ENCODE results near the gene MED31.
"Not testable (repeated sequence)": the region's sequence is repeated elsewhere in the genome, so short reads cannot be mapped to it uniquely, and the experiment has no call there.

Gene MED31

DNA sequence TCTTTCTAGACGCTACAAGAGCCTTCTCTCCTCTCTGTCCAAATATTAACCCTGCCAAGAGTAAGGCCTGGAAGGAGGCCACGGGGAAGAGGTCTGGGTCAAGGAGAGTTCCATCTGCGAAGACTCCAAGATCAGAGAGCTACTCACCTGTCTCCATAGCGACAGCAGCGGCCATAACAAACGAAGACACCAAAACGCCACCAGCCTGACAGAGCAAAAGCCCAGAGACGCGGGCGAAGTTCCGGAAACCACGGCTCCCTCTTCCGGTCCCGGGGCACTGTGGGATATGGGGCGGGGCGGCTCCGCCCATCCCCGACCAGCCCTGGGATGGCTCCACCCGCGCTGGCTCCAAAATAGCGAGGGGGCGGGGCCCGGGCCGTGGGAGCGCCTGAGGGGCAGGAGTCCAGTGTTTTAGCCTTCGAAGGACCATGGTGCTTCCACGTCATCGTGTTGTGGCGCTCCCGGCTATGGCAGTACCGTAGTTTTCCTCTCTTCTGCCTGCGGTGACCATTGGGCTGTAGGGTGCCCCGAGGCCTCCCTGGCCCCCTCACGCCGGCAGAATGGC is at the start of gene MED31, which contains the start of gene C17orf100:
TSS of gene MED31 (minus strand) at position 252 of the 565 bp plus-strand sequence. CDS start at position 175, 77 bp downstream.
TSS of gene C17orf100 (plus strand) at position 409 of the 565 bp plus-strand sequence. CDS start at position 561, 152 bp downstream.
- peak; percentile 89 to 92 (median 90) for DNase-seq

DNA sequence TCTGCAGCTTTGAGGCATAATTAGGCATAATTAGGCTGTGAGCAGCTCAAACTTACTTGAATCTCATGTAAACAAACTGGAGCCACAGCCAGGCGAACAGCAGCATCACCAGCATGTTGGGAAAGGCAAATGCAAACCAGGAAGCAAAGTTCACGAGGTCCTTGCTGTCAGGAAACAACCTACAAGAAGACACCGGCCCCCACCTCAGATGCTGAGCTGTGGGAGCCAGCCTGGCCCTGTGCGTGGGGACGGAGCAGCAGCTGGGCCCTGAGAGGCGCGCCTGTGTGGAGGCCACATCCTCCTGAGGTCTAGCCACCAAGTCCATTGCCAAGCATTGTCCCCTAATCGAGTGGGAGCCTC is 49.5 kb upstream of the MED31 start:
- no peak for DNase-seq

DNA sequence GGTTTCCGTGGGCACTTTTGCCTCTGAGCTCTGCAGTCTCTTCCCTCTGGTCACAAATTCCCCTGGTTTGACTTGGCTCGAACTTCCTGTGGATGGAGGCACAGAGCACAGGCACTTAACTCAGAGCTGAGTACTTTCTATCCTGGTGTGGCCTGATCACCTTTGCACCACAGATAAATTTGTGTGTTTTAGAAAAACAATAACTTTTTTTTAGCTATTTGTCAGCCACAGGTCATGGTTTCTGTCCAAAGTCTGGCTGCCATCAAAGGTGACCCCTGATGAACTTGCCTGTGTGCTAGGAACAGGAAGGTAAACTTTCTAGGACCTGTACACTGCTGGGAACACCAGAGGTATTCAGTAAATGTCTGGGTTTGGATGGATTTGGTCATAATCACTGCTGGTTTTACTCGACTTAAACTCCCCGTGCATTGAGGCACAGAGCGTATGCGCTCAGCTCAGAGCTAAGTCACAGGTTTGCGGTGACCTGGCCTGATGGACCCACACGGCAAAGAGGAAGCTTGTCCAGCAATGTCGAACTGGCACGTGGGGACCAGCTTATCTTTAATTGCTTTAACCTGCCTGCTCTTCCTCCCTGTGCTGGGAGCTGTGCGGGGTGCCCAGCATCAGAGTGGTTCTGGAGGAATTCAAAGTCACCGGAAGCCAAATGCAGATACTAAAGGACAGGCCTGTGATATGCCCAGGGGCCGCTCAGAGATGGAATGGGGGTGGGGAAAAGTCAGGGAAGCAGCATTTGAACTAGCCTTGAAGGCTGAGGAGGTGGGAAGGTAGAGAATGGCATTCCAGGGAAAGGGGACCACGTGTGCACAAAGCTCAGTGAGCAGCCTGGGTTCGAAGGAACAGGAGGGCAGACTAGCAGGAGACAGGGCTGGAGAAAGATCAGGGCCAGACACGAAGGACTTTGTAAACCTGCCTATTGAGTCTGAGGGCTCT is 48.9 kb upstream of the MED31 start:
- no peak for DNase-seq

DNA sequence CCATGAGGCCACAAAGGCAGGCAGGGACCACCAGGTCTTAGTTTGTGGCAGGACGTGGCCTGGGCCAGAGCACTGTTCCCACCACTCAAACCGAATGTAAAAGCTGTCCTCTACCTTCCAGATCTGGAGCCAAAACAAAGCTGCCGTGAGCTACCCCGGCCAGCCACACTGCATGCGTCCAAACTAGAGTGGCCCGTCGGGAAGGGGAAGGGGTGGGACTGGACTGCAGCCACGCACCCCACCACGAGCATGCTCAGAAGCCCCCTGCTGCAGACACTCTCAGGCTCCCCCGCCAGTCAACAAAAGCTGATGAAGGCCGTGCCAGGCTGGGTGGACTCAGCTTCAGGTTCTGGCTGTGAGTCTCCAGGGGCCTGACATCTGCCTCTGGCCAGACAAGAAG is 46.6 kb upstream of the MED31 start:
- no peak for DNase-seq

DNA sequence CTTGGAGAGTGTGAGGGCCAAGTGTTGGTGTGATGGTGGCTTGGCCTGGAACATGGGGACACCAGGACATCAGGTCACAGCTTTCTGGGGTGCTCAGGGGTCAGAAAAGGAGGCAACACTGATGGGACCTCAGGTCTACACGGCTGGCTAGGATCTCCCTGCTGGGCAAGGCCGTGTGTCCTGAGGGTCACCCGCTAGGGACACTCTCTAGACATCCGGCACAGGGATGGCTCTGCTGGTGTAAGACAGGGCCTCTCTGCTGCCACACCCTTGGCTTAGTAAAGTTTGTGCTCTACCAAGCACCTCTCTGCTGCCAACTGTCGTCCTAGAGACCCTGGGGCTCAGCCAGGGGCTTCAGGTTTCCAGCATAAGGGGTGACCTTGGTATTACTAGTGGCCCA is 45.5 kb upstream of the MED31 start:
- DNase-seq: no peak

DNA sequence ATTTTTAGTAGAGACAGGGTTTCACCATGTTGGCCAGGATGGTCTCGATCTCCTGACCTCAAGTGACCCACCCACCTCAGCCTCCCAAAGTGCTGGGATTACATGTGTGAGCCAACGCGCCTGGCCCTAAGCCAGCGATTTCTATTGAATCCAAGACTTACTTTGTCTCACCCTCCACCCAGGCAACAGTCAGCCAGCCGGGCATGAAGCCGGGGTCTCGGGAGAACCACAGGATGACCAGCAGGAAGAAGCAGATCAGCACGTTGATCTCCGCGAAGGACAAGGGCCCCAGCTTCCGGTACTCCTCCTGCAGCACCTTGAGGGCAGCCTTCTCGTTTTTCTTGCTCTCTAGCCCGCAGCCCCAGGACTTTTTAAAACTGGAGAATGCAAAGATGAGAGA is 44.2 kb upstream of the MED31 start:
- DNase-seq: no peak

DNA sequence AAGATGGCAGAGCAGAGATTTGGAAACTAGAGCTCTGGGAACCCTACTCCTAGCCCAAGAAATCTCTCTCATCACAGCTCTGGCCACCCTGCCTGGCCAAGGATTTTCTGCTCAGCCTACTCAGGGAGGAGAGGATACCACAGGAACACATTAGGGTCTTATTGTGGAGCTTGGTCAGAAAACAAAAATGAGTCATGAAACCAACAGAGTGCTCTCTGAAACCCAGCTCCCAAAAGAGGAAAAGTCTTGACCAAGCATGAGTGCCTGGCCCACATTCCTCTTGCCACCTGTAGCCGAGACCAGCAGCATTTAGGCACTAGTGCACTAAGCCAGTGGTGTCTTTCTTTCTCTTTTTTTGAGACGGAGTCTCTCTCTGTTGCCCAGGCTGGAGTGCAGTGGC is 43.6 kb upstream of the MED31 start:
- DNase-seq: no peak

DNA sequence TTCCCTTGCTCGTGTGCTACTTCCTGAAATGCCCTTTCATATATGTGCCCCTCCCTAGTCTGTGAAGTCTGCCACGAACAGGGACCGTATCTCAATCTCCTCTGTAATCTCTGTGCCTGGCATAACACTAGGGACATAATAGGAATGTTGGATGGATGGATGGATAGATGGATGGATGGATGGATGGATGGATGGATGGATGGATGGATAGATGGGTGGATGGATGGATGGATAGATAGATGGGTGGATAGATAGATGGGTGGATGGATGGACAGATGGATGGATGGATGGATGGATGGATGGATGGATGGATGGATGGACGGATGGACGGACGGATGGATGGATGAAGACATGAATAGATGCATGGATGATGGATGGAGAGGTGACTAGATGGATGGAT is 40.6 kb upstream of the MED31 start:
- not testable (repeated sequence) for DNase-seq

DNA sequence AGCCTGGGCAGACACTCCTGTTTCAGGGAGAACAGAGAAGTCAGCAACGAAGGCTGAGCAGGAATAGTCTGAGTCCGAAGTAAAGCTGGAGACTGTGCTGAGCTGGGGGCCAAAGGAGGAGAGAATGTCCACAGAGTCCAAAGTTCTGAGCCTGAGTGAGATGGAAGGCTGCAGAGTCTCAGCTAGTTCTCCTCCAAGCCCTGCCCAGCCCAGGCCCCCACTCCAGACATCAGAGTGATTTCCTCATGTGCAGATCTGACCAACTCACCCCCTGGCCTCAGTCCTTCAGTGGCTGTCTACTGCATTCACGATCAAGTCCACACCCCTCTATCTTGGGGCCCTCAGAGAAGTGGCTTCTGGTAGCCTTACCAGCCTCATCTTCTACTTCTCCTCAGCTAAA is 40.1 kb upstream of the MED31 start:
- DNase-seq: no peak

DNA sequence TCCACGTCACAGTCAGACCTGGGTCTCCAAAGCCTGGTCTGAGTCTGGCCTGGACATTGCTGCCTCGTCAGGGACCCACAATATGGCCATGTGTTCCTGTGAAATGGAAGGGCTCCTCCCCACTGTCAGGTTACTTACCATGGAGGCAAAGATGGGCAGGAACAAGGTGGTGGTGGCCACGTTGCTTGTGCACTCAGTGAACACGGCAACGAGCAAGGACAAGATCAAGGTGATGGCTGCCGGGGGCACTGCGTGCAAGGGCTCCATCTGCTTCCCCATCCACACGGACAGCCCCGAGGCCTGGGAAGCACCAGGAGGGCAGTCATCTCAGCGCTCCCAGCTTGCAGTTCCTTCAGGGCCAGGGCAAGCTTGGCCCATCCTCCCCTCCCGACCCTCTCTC is 39.2 kb upstream of the MED31 start:
- DNase-seq: no peak

DNA sequence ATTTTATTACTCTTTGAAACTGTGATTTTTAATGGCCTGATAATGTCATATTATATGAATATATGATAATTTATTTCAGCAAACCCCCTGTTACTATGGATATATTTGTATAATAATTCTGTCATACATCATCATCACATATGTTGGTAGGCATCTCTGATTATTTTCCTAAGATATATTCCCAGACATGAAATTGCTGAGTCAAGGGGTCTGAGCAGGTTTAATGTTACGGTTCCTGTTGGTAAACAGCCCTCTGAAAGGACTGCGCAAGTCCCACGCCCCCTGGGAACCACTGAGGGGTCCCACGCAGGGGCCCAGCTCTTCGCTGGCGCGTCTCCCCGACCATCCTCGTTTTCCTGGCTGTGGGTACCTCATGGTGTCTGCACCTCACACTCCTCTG is 37.5 kb upstream of the MED31 start:
- no peak for DNase-seq

DNA sequence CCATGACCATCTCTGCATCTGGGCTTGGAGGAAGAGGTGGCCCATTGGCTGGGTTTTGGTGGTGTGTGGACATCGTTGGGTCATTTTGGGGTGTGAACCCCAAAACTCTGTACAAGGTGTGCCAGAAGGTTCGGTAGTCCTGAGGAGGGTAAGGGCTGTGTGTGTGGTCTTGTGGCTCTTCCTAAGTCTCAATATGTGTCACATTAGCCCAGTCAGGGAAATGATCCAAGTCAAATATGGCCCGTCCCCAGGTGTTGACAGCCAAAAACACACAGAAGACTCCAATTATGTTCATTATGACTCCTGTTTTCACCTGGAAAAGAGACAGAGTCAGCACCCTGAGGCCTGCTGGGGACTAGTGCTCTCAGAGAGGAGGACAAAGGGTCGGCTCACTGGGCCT is 34.6 kb upstream of the MED31 start:
- no peak for DNase-seq

DNA sequence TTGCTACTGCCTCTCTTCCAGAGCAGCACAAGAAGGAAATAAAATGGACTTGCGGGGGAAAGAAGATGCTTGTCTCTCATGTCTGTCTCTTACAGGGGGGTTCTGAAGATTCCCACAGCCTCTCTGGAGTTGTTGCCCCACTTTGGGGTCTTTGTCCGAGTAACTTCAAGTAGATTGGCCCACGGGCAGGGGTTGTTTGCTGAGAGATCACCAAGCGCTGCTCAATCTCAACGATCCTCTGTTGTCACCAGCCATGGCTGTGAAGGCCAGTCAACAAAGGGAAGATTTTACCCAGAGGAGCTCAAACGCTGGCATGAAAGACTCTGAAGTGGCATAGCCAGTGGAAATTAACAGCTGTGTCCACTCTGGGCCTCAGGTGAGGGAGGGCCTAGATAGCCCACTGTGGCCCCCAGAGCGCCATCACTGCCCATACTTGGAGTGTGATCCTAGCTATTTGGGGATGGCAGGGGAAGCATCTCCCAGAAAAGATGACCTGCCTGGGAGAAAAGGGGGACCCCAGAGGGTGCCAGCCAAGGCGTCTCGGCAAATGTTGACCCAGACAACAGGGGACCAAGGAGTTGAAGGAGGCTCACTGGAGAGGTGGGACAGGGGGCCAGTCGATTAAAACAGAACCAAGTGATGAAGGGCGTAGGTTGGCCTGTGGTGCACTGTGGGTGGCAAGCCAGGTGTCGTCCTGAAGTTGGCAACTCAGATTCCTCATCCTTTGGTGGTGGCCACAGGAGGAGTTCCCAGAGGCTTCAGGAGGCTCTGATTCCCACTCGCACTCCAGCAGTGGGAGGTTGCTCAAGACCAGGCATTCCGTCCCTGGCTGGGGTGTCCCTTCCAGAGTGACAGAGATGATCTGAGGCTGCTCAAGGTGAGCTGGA is 33.7 kb upstream of the MED31 start:
- DNase-seq: no peak

DNA sequence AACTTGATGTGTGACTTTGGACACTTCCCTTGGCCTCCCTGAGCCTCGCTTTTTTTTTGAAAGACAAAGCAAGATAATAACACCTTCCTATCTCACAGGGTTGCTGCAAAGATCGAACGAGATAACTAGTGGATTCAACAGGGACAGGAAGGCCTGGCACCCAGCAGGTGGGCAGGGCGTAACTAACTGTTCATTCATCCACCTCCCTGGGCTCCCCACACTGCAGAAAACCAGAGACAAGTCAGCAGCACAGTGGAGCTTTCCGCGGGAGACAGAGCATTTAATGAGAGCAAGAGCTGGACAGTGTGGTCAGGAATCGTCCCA is 33.0 kb upstream of the MED31 start:
- DNase-seq: no peak

DNA sequence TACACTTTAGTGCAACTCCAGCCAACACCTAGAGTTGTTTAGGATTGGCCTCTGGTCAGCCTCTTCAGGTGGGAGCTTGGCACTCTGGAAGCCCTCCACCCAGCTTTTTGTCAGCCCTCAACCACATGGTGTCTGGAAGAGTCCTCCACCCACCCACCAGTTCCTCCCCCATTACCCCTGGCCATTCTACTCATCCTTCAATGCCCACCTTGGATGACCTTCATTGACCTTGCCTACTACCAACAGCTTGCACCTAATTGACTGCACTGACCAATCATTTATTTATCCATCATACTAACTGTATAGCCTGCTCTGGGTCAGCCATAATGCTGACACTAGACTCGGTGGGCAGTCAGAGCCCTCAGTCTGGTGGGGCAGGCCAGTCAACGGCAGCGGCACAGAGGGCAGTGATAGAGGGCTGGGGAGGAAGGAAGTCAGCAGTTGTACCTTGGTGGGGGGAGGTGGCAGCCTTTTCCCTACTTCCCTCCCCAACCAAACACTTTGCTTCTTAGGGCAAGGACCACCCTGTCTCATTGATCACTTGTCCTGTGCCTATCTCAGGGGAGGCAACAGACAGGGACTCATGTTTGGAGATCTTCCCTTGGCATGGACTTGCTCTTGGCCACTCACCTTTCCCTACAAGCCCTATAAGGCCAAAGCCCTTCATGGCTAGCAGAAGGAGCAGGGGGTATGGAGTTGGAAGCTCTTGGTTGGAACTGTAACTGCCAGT is 32.5 kb upstream of the MED31 start:
- no peak for DNase-seq

DNA sequence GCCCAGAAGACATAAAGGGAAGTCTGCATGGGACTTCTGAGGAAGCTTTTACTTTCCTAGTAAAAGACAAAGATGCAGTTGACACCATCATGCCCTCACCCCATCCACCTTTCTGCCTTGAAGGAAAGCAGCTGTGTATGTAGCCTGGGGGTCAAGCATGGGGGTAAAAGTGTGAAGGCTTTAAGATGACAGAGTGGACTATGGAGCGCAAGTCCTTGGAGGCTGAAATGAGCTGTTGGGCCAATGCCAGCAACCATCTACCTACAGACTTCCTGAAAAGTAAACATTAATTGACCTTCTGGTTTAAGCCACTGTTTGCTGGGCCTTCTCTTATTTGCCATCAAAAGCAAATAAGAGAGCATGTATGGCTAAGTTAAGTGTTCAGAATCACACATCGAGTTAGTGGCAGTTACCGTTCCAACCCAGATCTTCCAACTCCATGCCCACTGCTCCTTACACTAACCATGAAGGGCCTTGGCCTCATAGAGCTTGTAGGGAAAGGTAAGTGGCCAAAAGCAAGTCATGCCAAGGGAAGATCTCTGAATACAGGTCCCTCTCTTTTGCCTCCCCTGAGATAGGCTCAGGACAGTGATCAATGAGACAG is 31.8 kb upstream of the MED31 start:
- DNase-seq: no peak

DNA sequence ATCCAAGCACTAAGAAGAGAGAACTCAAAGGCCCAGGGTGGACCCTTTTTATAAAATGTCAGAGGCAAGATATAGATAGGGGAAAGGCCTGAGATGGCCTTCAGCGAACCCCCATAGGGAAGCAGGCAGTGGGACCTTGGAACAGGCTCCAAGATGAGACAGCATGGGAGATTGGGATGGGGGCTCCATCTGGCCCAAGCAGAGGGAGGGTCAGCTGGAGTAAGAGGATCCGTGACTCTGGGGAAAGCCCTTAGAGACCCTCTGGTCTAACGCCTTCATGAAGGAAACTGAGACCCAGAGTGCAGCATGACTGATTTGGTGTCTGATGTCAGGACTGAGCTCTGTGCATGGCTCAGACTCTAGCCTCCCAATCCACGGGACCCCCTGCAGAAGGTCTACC is 30.9 kb upstream of the MED31 start:
- DNase-seq: no peak

DNA sequence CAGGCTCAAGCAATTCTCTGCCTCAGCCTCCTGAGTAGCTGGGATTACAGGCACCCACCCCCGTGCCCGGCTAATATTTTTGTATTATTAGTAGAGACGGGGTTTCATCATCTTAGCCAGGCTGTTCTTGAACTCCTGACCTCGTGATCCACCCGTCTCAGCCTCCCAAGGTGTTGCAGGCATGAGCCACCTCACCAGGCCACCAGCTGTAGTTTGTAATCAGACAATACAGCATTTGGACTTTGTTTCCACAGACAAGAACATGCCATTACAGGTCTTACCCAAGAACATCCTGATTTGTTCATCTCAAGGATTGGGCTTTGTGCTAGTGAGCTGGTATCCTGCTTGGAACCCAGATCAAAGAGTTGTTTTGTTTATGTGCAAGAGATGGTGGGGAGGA is 30.3 kb upstream of the MED31 start:
- DNase-seq: no peak

DNA sequence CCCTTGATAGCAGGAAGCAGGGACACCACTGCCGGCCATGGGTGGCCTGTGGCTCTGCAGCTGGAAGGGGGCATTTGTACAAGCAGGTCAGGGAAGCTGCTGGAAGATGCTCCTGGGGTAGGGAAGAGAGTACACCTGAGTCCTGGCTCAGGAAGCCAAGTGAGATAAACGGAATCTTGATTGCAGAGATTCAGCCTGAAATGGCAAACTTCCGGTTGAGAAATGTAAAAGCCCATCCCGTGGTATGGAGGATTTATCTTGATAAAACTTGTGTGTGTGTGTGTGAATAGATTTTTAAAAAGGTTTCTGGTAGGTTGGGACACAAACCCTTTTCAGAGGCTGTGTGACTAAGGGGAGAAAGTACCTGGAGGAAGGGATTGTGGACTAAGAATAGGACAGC is 29.8 kb upstream of the MED31 start:
- DNase-seq: no peak

DNA sequence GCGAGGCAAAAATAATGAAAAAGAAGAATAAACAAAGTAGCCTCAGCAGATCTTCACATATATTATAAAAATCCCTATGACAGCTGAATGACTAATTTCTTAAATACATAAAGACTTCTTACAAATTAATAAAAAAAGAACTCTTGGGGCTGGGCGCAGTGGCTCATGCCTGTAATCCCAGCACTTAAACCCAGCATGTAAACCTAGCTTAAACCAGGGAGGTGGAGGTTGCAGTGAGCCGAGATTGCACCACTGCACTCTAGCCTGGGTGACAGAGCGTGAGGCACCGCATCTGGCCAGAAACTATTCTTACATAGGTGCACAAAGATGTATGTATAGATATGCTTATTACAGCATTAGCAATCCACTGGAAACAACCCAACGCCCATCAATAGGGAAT is 27.8 kb upstream of the MED31 start:
- DNase-seq: no peak

DNA sequence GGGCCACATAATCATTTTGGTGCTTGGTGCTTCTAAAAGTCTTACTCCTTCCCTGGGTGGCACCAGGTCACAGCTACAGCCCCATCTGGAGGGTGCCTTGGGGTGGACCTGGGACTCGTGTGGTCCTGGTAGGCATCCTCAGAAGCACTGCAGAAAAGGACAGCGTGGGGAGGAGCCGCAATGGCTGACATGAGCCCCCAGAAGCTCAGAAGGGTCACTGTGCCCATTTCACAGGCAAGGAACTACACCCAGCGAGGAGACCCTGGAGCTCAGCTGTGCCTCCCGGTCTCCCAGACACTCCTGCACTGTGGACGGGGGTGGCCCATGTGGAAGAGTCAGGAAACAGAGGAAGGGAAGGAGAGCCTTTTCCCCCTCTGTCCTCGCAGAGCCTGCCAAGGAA is 26.5 kb upstream of the MED31 start:
- DNase-seq: no peak

DNA sequence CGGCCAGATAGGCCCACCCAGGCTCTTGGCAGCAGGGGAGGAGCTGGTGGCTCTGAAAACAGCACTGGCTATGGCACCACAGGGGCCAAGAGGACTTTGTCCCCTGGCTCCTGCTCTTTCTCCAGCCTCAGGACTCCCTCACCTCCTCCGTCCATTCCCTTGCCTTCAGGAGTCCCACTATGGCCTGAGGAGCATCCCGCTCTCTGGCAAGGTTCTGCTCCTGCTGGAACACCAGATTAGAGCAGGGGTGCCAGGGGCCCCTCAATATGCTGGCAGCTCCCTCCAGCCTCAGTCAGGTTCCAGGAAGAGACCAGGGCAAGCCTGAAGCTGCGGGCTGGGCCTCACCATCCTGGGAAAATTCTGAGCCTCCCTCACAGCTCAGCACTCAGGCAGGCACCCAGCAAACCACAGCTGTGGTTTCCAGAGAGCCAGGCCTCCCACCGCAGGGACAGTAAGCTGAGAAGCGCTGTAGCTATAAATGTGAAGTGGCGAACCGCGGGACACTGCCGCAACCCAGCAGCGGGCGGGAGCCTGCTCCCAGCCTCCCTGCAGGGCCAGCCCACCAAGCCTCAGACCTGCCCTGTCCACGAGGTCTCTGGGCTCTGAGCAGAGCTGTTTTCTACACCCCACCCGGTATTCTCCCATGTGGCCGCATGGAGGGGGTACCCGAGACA is 25.9 kb upstream of the MED31 start:
- no peak for DNase-seq

Data from stimulated activated naive CD4-positive, alpha-beta T cell (primary cell).